Gastrocnemius medialis (tissue), 4 donors: ENCODE data around the gene BACE2.

Source experiments
- CTCF ChIP-seq, 5 experiments: fragments of 450-650 bp in 3 of 5; fragments of 200-600 bp in 2 of 5; sonication (generic) in 2 of 5; IDR thresholded peaks in 4 of 5; conservative IDR thresholded peaks in 1 of 5; 1 replicate in 4 of 5; 2 replicates in 1 of 5; pipeline ENCODE4 v1.5.1; 2016 to 2019; ENCODE audit warnings: antibody characterized with exemption in 5 of 5, mild to moderate bottlenecking in 3 of 5, moderate library complexity in 3 of 5
- POLR2A ChIP-seq, 2 donors: fragments of 450-650 bp; IDR thresholded peaks; one replicate each; pipeline ENCODE4 v1.6.1; 2017; ENCODE audit warnings: antibody characterized with exemption in 2 of 2, mild to moderate bottlenecking in 2 of 2, moderate library complexity in 2 of 2

GRCh38 chr21:41130883-41131282 is 37.1 kb upstream of the BACE2 start:
- TF ChIP-seq CTCF (IDR thresholded peaks at IDR 0.05 in 4 of 5, conservative IDR thresholded peaks at IDR 0.05 in 1 of 5) = no peak
- TF ChIP-seq POLR2A (IDR thresholded peaks at IDR 0.05) = no peak
